GM12878 (cell line): Measurements from ENCODE around the gene GID8.

Experiments
- BRCA1 ChIP-seq: IDR thresholded peaks from 2 replicates; pipeline ENCODE4 v1.6.1; 2011; ENCODE audit warnings: low read depth, low read length, improper control_type of control experiment
- CBX3 ChIP-seq: fragments of 200-600 bp; sonication (generic); IDR thresholded peaks from 2 replicates; pipeline ENCODE4 v1.6.1; 2016; ENCODE audit warnings: low read depth, borderline replicate concordance
- CHD1 ChIP-seq: IDR thresholded peaks from 2 replicates; pipeline ENCODE4 v1.6.1; 2012; ENCODE audit warnings: low read depth, low read length, improper control_type of control experiment
- FOS ChIP-seq: IDR thresholded peaks from 3 replicates; pipeline ENCODE4 v1.6.1; 2011; ENCODE audit warnings: borderline replicate concordance; ENCODE audit not compliant: insufficient read length; ENCODE audit errors: extremely low read depth
- POLR2A ChIP-seq: IDR thresholded peaks from 2 replicates; pipeline ENCODE4 v1.6.1; 2011; ENCODE audit warnings: low read depth, mild to moderate bottlenecking, low read length
- RUNX3 ChIP-seq: IDR thresholded peaks from 2 replicates; pipeline ENCODE4 v1.6.1; 2012; ENCODE audit warnings: low read length, inconsistent platforms
- TAF1 ChIP-seq: IDR thresholded peaks from 2 replicates; pipeline ENCODE4 v1.6.1; 2011; ENCODE audit warnings: mild to moderate bottlenecking, low read depth, low read length, borderline replicate concordance
- WRNIP1 ChIP-seq: IDR thresholded peaks from 2 replicates; pipeline ENCODE4 v1.6.1; 2011; ENCODE audit warnings: low read depth, low read length, improper control_type of control experiment, borderline replicate concordance
- ZZZ3 ChIP-seq: IDR thresholded peaks from 2 replicates; pipeline ENCODE4 v1.6.1; 2011; ENCODE audit warnings: low read depth; ENCODE audit not compliant: control insufficient read depth, insufficient read length
- TF ChIP-seq, protein P1 (sequence below): fragments of 450-650 bp; IDR thresholded peaks from 2 replicates; pipeline ENCODE4 v1.6.1; 2017; ENCODE audit warnings: mild to moderate bottlenecking, low read depth, inconsistent platforms; ENCODE audit not compliant: poor library complexity, severe bottlenecking
- TF ChIP-seq, protein P2 (sequence below): IDR thresholded peaks from 2 replicates; pipeline ENCODE4 v1.6.1; 2012; ENCODE audit warnings: low read depth, low read length, improper control_type of control experiment
- TF ChIP-seq, protein P3 (sequence below): IDR thresholded peaks from 2 replicates; pipeline ENCODE4 v1.6.1; 2012; ENCODE audit warnings: low read depth, low read length, improper control_type of control experiment
- TF ChIP-seq, protein P4 (sequence below), 3 experiments: IDR thresholded peaks in 2 of 3; conservative IDR thresholded peaks in 1 of 3; 2 replicates each; pipeline ENCODE4 v1.5.1; 2011; ENCODE audit warnings: low read depth in 3 of 3, low read length in 3 of 3, mild to moderate bottlenecking in 3 of 3, control low read depth in 2 of 3, moderate library complexity in 2 of 3, inconsistent platforms in 1 of 3, mixed read lengths in 1 of 3; ENCODE audit not compliant: control insufficient read depth in 2 of 3, insufficient read depth in 1 of 3; ENCODE audit errors: extremely low read depth in 1 of 3
- TF ChIP-seq, protein P5 (sequence below): fragments of 450-650 bp; IDR thresholded peaks from 2 replicates; pipeline ENCODE4 v1.6.1; 2018; ENCODE audit warnings: borderline replicate concordance, mild to moderate bottlenecking; ENCODE audit not compliant: partially characterized antibody

DNA sequence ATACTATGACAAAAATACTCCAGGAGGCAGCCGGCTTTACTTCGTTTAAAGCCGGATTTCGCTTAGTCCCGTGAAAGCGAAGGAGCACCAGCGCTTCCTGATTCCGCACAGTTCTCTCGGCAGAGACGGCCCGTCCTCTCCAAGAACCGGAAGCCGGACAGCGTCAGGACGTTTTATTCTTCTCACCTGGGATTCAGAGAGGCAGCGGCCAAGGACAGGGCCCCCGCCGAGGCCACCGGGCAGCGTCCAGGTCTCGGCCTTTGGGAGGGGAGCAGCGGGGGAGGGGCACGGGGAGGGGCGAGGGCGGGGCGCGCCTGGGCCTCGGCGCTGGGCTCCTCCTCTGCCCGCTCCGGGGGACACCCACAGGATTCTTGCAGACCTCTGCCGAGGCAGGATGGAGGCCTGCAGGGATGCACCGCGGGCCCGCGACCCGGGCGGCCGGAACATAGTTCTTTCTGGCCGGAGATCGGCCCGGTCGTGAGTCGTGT is 8.9 kb upstream of the GID8 start:
- TF ChIP-seq RUNX3: no peak
- TF ChIP-seq, protein P1, sequence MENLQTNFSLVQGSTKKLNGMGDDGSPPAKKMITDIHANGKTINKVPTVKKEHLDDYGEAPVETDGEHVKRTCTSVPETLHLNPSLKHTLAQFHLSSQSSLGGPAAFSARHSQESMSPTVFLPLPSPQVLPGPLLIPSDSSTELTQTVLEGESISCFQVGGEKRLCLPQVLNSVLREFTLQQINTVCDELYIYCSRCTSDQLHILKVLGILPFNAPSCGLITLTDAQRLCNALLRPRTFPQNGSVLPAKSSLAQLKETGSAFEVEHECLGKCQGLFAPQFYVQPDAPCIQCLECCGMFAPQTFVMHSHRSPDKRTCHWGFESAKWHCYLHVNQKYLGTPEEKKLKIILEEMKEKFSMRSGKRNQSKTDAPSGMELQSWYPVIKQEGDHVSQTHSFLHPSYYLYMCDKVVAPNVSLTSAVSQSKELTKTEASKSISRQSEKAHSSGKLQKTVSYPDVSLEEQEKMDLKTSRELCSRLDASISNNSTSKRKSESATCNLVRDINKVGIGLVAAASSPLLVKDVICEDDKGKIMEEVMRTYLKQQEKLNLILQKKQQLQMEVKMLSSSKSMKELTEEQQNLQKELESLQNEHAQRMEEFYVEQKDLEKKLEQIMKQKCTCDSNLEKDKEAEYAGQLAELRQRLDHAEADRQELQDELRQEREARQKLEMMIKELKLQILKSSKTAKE: no peak
- TF ChIP-seq CBX3: no peak
- no peak for TF ChIP-seq TAF1
- TF ChIP-seq, protein P2, sequence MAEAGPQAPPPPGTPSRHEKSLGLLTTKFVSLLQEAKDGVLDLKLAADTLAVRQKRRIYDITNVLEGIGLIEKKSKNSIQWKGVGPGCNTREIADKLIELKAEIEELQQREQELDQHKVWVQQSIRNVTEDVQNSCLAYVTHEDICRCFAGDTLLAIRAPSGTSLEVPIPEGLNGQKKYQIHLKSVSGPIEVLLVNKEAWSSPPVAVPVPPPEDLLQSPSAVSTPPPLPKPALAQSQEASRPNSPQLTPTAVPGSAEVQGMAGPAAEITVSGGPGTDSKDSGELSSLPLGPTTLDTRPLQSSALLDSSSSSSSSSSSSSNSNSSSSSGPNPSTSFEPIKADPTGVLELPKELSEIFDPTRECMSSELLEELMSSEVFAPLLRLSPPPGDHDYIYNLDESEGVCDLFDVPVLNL: no peak
- TF ChIP-seq ZZZ3: no peak
- TF ChIP-seq, protein P3, sequence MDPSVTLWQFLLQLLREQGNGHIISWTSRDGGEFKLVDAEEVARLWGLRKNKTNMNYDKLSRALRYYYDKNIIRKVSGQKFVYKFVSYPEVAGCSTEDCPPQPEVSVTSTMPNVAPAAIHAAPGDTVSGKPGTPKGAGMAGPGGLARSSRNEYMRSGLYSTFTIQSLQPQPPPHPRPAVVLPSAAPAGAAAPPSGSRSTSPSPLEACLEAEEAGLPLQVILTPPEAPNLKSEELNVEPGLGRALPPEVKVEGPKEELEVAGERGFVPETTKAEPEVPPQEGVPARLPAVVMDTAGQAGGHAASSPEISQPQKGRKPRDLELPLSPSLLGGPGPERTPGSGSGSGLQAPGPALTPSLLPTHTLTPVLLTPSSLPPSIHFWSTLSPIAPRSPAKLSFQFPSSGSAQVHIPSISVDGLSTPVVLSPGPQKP: no peak
- no peak for TF ChIP-seq CHD1
- peak; percentile 51 for TF ChIP-seq POLR2A
- no peak for TF ChIP-seq FOS
- TF ChIP-seq WRNIP1: no peak
- no peak for TF ChIP-seq BRCA1
- TF ChIP-seq, protein P4, sequence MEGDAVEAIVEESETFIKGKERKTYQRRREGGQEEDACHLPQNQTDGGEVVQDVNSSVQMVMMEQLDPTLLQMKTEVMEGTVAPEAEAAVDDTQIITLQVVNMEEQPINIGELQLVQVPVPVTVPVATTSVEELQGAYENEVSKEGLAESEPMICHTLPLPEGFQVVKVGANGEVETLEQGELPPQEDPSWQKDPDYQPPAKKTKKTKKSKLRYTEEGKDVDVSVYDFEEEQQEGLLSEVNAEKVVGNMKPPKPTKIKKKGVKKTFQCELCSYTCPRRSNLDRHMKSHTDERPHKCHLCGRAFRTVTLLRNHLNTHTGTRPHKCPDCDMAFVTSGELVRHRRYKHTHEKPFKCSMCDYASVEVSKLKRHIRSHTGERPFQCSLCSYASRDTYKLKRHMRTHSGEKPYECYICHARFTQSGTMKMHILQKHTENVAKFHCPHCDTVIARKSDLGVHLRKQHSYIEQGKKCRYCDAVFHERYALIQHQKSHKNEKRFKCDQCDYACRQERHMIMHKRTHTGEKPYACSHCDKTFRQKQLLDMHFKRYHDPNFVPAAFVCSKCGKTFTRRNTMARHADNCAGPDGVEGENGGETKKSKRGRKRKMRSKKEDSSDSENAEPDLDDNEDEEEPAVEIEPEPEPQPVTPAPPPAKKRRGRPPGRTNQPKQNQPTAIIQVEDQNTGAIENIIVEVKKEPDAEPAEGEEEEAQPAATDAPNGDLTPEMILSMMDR (IDR thresholded peaks at IDR 0.05 in 2 of 3, conservative IDR thresholded peaks at IDR 0.05 in 1 of 3; ENCODE audit: control insufficient read depth in 2 of 3, extremely low read depth in 1 of 3, insufficient read depth in 1 of 3, low read depth in 3 of 3, low read length in 3 of 3): no peak
- TF ChIP-seq, protein P5, sequence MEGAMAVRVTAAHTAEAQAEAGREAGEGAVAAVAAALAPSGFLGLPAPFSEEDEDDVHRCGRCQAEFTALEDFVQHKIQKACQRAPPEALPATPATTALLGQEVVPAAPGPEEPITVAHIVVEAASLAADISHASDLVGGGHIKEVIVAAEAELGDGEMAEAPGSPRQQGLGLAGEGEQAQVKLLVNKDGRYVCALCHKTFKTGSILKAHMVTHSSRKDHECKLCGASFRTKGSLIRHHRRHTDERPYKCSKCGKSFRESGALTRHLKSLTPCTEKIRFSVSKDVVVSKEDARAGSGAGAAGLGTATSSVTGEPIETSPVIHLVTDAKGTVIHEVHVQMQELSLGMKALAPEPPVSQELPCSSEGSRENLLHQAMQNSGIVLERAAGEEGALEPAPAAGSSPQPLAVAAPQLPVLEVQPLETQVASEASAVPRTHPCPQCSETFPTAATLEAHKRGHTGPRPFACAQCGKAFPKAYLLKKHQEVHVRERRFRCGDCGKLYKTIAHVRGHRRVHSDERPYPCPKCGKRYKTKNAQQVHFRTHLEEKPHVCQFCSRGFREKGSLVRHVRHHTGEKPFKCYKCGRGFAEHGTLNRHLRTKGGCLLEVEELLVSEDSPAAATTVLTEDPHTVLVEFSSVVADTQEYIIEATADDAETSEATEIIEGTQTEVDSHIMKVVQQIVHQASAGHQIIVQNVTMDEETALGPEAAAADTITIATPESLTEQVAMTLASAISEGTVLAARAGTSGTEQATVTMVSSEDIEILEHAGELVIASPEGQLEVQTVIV: no peak
